IMR-90 (cell line): ENCODE measurements around the gene NALCN.

Experiments used
- RAD21 ChIP-seq: IDR thresholded peaks from 2 replicates; pipeline ENCODE4 v1.6.1; 2012; ENCODE audit warnings: low read length, improper control_type of control experiment
- RFX5 ChIP-seq: IDR thresholded peaks from 2 replicates; pipeline ENCODE4 v1.8.0; 2012; ENCODE audit warnings: low read depth, mild to moderate bottlenecking, low read length, moderate library complexity
- TF ChIP-seq, protein P1 (sequence below): conservative IDR thresholded peaks from 2 replicates; pipeline ENCODE4 v1.5.1; 2012; ENCODE audit warnings: mild to moderate bottlenecking, low read depth, low read length, improper control_type of control experiment

DNA sequence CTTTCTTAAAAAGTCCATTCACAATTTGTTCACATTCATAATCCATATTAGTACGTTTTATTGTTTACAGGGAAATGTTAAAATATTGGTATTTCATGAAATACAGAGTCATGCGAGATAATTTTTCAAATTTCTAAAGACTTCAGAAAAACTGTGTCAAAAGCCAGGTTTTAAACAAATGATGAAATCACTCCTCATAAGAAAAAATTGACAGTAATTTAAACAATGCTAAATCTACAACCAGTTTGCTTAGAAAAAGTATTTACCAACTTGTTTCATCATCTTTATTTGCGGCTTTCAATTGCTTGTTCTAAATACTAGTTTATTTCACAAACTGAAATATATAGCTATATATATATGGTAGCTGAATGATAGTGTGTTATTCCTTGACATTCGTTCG is 1.2 kb upstream of the NALCN start:
- TF ChIP-seq RAD21 (no peak), RFX5 (no peak)
- TF ChIP-seq, protein P1, sequence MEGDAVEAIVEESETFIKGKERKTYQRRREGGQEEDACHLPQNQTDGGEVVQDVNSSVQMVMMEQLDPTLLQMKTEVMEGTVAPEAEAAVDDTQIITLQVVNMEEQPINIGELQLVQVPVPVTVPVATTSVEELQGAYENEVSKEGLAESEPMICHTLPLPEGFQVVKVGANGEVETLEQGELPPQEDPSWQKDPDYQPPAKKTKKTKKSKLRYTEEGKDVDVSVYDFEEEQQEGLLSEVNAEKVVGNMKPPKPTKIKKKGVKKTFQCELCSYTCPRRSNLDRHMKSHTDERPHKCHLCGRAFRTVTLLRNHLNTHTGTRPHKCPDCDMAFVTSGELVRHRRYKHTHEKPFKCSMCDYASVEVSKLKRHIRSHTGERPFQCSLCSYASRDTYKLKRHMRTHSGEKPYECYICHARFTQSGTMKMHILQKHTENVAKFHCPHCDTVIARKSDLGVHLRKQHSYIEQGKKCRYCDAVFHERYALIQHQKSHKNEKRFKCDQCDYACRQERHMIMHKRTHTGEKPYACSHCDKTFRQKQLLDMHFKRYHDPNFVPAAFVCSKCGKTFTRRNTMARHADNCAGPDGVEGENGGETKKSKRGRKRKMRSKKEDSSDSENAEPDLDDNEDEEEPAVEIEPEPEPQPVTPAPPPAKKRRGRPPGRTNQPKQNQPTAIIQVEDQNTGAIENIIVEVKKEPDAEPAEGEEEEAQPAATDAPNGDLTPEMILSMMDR = no peak
